MG63 (cell line): ENCODE results near the gene CSRP2. TPM values are rescaled to one million over a fixed set of nuclear protein-coding genes. Genes with fewer than 3 reads are reported as not detected.
A peak's percentile ranks its signal among the peaks of the same experiment; 100 is the strongest.

Experiments used
- DNase-seq: peaks from one replicate; pipeline ENCODE4 v3.0.0-alpha.2; 2020
- H3K27me3 ChIP-seq: fragments of 250-450 bp; sonication (Bioruptor Pico); 2 replicates; pipeline ENCODE4 v1.5.1; 2020; ENCODE audit warnings: mild to moderate bottlenecking, moderate library complexity
- H3K36me3 ChIP-seq: fragments of 250-450 bp; sonication (Bioruptor Pico); 2 replicates; pipeline ENCODE4 v1.5.1; 2020; ENCODE audit warnings: mild to moderate bottlenecking, moderate library complexity
- H3K4me3 ChIP-seq: fragments of 250-450 bp; sonication (Bioruptor Pico); 2 replicates; pipeline ENCODE4 v1.5.1; 2020; ENCODE audit warnings: mild to moderate bottlenecking, moderate library complexity
- H3K9me3 ChIP-seq: fragments of 250-450 bp; sonication (Bioruptor Pico); 2 replicates; pipeline ENCODE4 v1.5.1; 2020; ENCODE audit warnings: mild to moderate bottlenecking, moderate library complexity
- total RNA-seq: library from RNA; depleted of rRNA; stranded (reverse); fragments of >200 nt; shearing (Covaris generic); gene quantifications from 2 replicates; pipeline ENCODE4 v1.2.3, GENCODE V29; 2014; ENCODE audit warnings: low replicate concordance

Gene CSRP2
- total RNA-seq, 1 experiment from 2014 or later: 15.8 TPM

DNA sequence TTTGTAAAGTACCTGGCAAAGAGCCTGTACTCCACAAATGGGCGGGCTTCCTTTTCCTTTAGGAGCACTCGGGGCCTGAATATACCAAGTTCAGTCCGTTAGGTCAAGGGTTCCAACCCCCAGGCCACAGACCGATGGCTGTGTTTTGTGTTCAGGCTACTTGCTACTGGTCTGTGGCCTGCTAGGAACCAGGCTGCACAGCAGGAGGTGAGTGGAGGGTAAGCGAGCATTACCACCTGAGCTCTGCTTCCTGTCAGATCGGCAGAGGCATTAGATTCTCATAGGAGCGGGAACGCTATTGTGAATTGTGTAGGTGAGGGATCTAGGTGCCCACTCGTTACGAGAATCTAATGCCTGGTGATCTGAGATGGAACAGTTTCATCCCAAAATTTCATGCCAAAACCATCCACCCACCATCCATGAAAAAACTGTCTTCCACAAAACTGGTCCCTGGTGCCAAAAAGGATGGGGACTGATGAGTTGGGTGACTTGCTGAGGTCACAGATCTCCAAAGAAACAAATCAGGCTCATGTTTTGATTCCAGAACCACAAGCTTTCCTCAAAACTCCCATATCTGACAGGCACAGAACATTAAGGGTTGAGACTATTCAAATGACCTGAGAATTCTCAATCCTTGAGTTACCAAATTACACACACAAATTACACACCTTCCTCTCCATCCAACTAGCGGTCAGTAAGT, 4.2 kb downstream of the CSRP2 start:
- no peaks in the 10 kb centered on the region for H3K27me3 ChIP-seq
- H3K9me3 ChIP-seq: no peaks in the 10 kb centered on the region
- no peaks in the 10 kb centered on the region for H3K36me3 ChIP-seq
- H3K4me3 ChIP-seq: no peak overlapping the region
- no peak for DNase-seq

DNA sequence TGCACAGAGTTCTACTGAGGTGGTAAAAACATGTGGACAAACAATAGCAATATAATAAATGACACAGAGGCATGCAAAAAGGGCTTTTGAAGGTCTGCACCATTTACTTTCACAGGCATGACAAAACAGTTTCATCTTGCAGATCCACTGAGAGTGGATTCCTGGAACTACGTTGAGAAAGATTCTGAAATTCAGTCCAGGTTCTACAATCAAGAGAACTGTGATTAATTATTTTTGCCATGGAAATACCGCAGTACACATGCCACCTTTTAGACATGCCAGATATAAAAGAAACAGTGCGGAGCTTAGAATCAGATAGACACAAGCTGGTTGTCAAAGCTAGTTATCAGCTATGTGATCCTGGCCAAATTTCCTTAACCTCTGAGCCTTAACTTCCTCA, 4.8 kb downstream of the CSRP2 start:
- Histone ChIP-seq H3K4me3 (no peak overlapping the region), H3K36me3 (no peaks in the 10 kb centered on the region), H3K27me3 (no peaks in the 10 kb centered on the region), H3K9me3 (no peaks in the 10 kb centered on the region)
- no peak for DNase-seq

DNA sequence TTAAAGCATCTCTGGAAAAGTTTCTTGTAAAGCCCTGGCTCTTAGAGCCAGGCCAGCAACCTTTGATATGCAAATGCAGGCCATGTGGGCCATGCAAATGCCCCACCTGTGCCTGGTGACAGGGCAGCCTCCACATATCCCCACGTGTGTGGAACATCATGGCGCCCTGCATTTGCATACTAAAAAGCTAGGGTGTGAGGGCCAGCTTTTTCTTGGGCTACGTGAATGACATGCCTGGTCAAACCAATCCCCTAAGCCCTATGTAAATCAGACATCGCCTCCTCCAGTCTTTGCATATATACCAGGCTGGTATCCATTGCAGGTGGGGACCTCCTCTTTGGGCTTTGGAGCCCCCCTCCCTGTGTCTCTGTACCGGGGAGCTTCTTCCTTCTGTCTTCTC, 6.4 kb downstream of the CSRP2 start:
- DNase-seq: no peak
- H3K27me3 ChIP-seq: no peaks in the 10 kb centered on the region

DNA sequence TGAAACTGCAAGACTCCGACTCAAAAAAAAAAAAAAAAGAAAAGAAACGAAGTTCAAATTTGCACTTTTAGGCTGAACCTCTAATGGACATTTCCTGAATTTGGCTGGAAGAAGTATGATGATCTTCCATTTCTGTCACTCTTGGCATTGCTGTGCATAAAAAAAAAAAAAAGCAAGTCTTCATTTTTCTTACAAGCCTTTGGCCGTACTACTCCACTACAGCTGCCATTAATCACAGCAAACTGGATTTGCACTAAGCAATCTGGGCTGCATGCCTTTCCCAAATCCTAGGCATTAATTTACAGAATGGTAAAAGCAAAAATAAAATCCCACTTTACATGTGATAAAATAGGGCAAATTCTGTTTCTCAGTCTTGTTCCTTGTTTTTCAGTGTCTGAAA, 7.1 kb downstream of the CSRP2 start:
- no peak for DNase-seq
- H3K27me3 ChIP-seq: no peaks in the 10 kb centered on the region
- no peak overlapping the region for H3K4me3 ChIP-seq
- no peaks in the 10 kb centered on the region for H3K9me3 ChIP-seq
- H3K36me3 ChIP-seq: no peaks in the 10 kb centered on the region

More for the DNA sequence above, 6.4 kb downstream of the CSRP2 start:
- H3K36me3 ChIP-seq: no peaks in the 10 kb centered on the region
- no peaks in the 10 kb centered on the region for H3K9me3 ChIP-seq
- H3K4me3 ChIP-seq: no peak overlapping the region

DNA sequence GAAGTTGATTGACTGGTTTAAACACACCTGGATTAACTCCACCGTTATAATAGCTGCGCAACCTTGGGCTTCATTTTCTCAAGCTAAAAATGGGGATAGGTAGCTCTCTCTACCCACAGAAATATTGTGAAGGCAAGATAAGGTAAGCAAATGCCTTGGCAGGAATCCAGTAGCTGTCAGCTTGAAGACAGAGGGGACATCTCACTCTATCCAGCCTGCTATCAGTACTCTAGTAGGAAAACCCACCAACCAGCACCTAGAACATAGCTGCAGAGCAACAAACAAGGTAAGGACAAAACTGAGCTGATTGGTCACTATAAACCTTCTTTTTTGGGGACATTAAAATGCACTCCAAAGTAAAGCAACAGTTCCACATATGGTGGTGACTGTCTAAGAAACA, 7.7 kb downstream of the CSRP2 start:
- Histone ChIP-seq H3K36me3 (no peaks in the 10 kb centered on the region), H3K27me3 (no peaks in the 10 kb centered on the region), H3K9me3 (no peaks in the 10 kb centered on the region), H3K4me3 (no peak overlapping the region)
- DNase-seq: no peak

DNA sequence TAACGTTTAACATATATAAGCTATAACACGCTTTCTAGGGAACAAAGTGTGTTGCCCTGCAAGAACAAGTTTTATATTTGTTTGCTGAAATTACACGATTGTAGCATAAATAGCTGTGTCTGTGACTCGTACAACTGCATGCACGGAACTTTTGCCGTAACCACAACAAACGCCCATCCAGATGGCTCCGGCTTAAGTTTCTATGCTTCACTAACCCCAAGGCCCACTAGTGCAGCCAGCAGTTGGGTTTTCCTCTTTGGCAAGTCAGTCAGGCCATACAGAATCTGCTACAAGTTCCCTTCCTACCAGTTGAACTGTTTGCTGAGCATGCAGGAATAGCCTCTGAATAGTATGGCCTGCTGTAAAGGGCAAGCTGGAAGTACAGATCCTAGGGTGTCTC, 12.1 kb downstream of the CSRP2 start:
- Histone ChIP-seq H3K9me3 (no peaks in the 10 kb centered on the region), H3K27me3 (no peaks in the 10 kb centered on the region), H3K36me3 (no peaks in the 10 kb centered on the region), H3K4me3 (no peak overlapping the region)
- peak; percentile 65 for DNase-seq

DNA sequence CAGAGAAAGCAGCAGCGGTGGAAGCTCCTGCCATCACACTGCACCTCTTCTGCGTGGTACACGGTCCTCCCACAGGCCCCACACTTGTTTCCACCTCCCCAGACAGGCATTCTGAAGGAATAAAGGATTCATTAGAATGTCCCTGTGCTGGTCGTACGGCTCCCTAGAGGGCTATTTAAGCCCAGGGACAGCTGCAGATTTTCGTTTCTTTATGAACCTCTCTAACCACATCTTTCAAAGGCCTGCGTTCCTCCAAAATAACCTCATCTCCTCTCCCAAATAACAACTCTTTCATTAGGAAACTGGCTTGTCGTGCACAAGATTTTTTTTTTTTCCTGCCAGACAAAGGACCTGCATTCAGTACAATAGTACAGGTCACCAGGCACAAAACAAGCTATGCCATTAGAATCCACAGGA, 12.7 kb downstream of the CSRP2 start:
- no peak overlapping the region for H3K4me3 ChIP-seq
- H3K36me3 ChIP-seq: no peaks in the 10 kb centered on the region
- H3K9me3 ChIP-seq: no peaks in the 10 kb centered on the region
- DNase-seq: no peak
- H3K27me3 ChIP-seq: no peaks in the 10 kb centered on the region

DNA sequence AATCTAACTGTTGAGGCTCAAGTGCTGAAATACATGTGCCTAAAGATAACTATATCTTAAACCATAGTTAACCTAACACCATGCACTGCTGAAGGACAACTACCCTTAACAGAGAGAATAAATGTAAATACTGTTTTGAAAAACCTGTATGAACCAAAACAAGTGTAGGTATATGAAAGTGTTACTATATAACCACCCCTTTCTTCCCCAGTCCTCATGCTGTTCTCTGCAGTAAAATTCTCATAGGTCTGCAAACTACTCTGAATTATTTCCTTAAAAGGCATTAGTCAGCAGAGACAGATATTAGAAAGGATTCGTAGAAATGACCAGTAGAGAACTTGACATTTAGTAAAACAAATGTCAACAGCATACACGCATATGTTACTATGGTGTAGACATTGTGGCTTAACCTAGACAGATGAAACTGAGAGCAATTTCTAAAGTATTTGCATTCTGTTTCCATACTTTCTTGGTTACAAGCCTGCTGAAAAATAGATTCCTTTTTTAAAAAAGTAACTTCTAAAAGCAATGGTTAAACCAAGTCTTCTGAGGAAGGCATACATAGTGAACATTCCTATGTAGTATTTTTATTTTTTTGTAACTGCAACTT, 13.9 kb downstream of the CSRP2 start:
- no peak for DNase-seq
- H3K36me3 ChIP-seq: no peaks in the 10 kb centered on the region
- H3K27me3 ChIP-seq: no peaks in the 10 kb centered on the region
- H3K4me3 ChIP-seq: no peak overlapping the region
- no peaks in the 10 kb centered on the region for H3K9me3 ChIP-seq

DNA sequence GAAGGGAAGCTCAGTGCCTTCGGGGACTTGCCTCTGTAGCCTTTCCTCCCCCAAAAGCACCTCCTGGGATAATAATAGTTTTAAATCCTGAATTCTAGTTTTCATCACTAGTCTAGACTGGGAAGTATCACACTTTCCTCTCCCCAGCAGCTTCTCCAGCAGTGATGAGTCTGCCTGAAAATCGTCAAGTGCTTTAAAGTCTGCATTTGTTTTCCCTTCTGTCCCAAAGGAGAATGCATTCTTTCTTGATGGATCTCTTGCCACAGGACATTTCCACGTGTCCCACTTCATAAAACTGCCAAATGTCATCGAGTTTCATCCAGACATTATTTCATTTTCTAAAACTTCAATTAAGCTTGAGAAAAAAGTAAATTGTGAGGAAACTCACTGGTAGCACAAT, 15.0 kb downstream of the CSRP2 start:
- no peak overlapping the region; the same call in 1 of the 2 replicates for H3K4me3 ChIP-seq
- no peaks in the 10 kb centered on the region for H3K36me3 ChIP-seq
- H3K27me3 ChIP-seq: no peaks in the 10 kb centered on the region
- no peaks in the 10 kb centered on the region for H3K9me3 ChIP-seq
- DNase-seq: no peak

DNA sequence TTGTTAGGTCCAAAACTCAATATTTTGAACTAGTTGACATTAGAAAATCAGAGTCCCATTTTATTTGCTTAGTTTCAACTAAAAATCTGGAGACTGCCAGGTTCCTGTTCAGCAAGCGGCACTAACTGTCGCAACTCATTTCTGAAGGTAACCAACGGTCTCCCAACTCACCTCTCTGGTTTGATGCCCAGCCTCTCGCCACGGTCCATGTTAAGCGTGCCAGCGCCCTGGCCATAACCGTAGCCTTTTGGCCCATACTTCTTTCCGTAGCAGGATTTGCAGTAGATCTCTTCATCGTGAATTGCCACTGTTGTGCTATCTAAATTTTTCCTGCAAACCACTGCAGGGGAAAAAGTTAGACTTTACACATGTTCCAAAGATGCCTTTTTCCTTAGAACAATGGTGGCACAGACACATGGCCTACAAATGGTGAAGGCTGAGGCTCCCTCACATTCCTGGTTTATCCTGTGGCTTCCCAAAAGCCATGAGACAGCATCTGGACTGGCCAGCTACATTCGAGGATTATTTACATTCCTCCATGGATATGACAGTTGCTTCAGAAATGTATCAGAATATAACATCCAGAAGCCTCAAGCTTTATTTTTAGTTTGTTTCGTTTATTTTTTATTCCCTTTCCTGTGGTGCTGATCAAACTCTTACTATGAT, 15.7 kb downstream of the CSRP2 start:
- H3K36me3 ChIP-seq: no peaks in the 10 kb centered on the region
- no peaks in the 10 kb centered on the region for H3K27me3 ChIP-seq
- H3K9me3 ChIP-seq: no peaks in the 10 kb centered on the region
- H3K4me3 ChIP-seq: no peak overlapping the region; the same call in 1 of the 2 replicates
- DNase-seq: peak; percentile 64

DNA sequence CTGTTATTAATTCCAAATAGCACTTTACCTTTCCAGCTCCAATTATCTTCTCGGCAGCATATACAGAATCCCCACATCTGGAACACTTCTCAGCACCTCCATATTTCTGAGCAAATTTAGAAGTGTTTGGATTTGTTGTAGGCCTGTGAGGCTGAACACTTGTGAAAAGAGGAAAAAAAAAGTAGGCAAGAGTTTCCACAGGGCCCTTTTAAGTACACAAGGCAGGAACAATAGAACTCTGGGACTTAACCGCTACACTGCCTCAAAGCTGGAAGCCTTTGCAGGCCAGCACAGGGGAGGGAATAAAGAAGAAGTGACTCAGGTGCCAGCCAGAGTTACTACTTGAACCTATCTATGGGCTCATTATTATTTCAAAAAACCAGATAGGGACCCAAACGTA, 18.6 kb downstream of the CSRP2 start:
- H3K36me3 ChIP-seq: peaks cover 9% of the 10 kb centered on the region
- H3K27me3 ChIP-seq: no peaks in the 10 kb centered on the region
- no peak overlapping the region for H3K4me3 ChIP-seq
- H3K9me3 ChIP-seq: no peaks in the 10 kb centered on the region
- no peak for DNase-seq

DNA sequence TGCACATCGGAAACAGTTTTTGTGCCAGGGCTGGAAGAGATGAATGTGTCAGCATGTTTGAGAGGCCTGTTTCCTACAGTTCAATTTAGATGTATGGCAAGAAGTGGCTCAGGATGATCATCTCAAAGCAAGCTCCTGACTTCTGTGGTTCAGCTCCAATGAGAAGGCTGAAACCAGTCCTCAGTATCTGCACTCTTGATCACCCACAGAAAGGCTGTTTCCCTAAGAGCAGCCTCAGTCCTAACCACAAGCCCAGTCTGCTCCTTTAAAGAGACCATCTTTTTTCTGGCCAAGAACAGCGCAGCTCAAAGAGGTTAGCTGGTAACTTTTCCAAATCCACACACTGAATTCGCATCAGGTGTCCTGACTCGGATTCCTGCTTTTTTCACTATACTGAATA, 19.2 kb downstream of the CSRP2 start:
- Histone ChIP-seq H3K36me3 (peaks cover 9% of the 10 kb centered on the region), H3K4me3 (no peak overlapping the region), H3K27me3 (no peaks in the 10 kb centered on the region), H3K9me3 (no peaks in the 10 kb centered on the region)
- no peak for DNase-seq

DNA sequence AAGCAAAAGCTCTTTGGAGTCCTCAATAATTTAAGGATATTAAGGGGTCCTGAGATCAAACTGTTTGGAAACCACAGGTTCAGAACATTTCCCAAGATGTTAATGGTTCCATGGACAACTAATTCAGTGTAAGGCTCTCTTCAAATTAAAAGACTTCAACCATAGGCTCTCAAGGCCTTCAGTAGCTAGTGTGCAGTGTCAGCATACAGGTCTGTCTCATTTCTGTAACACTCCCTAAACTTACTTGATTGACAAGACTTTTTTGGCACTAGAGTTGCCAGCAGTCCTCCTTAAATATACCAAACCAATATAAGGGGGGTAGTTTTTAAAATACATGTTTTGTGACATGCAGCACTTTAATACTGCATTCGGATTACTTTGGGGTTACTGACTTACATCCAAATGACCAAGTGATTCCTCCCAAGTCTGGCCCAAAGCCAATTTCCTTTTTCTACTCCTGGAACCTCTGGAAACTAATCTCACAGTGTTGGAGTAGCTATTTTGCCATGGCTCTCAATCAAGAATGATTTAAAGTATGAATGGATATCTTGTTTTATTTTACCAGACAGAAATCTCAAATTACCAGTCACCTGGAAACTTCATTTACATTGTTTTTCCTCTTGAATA, 22.7 kb downstream of the CSRP2 start:
- H3K9me3 ChIP-seq: no peaks in the 10 kb centered on the region
- DNase-seq: no peak
- no peak overlapping the region for H3K4me3 ChIP-seq
- peaks cover 15% of the 10 kb centered on the region for H3K36me3 ChIP-seq
- no peaks in the 10 kb centered on the region for H3K27me3 ChIP-seq

DNA sequence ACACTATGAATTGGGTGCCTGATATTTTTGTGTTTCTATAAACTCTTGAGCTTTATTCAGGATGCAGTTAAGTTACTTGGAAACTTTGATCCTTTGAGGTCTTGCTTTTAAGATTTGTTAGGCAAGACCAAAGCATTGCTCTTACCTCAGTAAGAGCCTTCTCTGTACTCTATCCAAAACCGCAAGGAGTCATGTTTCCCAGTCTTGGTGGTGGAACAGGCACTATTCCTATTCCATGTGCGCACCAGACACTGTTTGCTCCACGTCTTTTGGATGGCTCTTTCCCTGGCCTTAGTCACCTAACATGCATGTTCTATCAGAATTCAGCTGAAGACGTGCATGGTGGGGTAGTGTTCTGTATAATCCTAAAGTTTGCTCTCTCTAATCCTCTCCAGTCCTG, 23.5 kb downstream of the CSRP2 start:
- Histone ChIP-seq H3K4me3 (no peak overlapping the region), H3K36me3 (peaks cover 17% of the 10 kb centered on the region), H3K27me3 (no peaks in the 10 kb centered on the region), H3K9me3 (no peaks in the 10 kb centered on the region)
- DNase-seq: no peak

DNA sequence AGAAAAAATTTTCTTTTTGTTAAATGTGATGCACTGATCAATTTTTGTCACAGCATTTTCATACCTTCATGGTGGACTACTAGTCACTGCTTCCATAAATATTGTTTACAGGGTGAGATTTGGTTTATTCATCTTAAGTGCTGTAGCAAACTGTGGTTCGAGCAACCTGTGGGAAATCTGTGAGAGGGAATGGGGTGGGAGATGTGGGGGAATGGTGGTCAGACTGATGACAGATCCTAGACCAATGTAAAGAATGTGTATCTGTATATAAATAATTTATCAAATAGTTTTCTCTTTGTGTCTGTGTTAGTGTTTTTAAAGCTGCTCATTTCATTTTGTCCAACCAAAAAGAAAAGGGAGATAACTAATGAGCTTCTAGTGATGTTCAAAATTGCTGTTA, 26.7 kb downstream of the CSRP2 start:
- Histone ChIP-seq H3K4me3 (no peak overlapping the region), H3K36me3 (peaks cover 16% of the 10 kb centered on the region), H3K9me3 (no peaks in the 10 kb centered on the region), H3K27me3 (no peaks in the 10 kb centered on the region)
- DNase-seq: no peak

DNA sequence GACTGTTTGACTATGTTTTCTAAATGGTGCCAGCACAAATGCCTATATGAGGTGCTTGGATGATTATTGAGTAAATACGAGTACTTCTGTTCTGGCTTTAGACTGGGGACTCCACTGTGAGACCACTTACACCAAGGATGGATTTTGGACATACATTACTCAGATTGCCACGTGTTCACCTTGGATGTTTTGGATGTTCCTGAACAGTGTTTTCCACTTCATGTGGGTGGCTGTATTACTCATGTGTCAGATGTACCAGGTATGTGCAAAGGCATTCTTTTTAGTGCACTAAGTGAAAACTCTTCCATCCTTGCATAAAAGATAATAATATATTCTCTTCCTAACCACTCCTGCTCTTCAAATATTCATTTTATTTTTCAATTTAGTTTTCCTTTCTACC, 30.7 kb downstream of the CSRP2 start:
- DNase-seq: no peak
- Histone ChIP-seq H3K9me3 (no peaks in the 10 kb centered on the region), H3K27me3 (no peaks in the 10 kb centered on the region), H3K4me3 (no peak overlapping the region), H3K36me3 (peaks cover 10% of the 10 kb centered on the region; the same call in 1 of the 2 replicates)

DNA sequence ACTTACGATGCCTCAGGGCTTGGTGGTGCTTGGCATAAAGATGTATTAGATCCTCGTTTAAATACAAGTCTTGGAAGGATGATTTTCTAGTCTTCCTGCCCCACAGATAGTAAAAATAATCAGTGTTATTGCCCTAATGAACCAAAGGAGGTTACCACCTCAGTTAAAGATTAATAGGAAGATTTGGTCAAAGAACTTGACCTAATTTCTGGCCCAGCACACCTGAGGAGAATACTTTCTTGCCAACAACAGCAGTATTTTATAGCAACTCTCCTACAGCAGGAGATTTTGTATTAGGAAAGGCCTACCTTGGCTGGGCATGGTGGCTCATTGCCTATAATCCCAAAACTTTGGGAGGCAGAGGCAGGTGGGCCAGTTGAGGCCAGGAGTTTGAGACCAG, 31.6 kb downstream of the CSRP2 start:
- Histone ChIP-seq H3K27me3 (no peaks in the 10 kb centered on the region), H3K36me3 (peaks cover 10% of the 10 kb centered on the region; the same call in 1 of the 2 replicates), H3K4me3 (no peak overlapping the region), H3K9me3 (no peaks in the 10 kb centered on the region)
- no peak for DNase-seq
